Regular cardiac myocyte (primary cell): ENCODE data around the gene ATXN1. TPM values are rescaled to one million over a fixed set of nuclear protein-coding genes. Genes with fewer than 3 reads are reported as not detected.

ENCODE experiments used
- total RNA-seq: library from RNA; depleted of rRNA; stranded (reverse); fragments of >200 nt; gene quantifications from 2 replicates; pipeline ENCODE4 v1.2.3, GENCODE V29; 2014

ATXN1 gene
- total RNA-seq = 13.6 and 26.8 TPM in 2 replicates

GRCh38 chr6:16760516-16761470 lies at the start of gene ATXN1:
Gene ATXN1, minus strand, starts transcription at chr6:16761460.

